Esophagus muscularis mucosa (tissue), 4 donors: Measurements from ENCODE around the gene ANKS1B. TPM values are rescaled to one million over a fixed set of nuclear protein-coding genes. Genes with fewer than 3 reads are reported as not detected.

Experiments
- DNase-seq: peaks from one replicate; pipeline ENCODE4 v3.0.0-alpha.2; 2017; ENCODE audit errors: extremely low spot score
- H3K27ac ChIP-seq, 4 donors: fragments of 200-600 bp; sonication (generic); replicated peaks in 1 of 4; 1 replicate in 3 of 4; 2 replicates in 1 of 4; pipeline ENCODE4 v1.5.1; 2016 to 2019; ENCODE audit warnings: mild to moderate bottlenecking in 1 of 4
- H3K27me3 ChIP-seq, 4 donors: fragments of 200-600 bp; sonication (generic); one replicate each; pipeline versions ENCODE4 v1.5.1 to v1.6.0; 2016 to 2019
- H3K36me3 ChIP-seq, 4 donors: fragments of 200-600 bp; sonication (generic); one replicate each; pipeline ENCODE4 v1.5.1; 2016 to 2019
- H3K4me1 ChIP-seq, 4 donors: fragments of 200-600 bp; sonication (generic); one replicate each; pipeline ENCODE4 v1.5.1; 2016 to 2019
- H3K4me3 ChIP-seq, 4 donors: fragments of 200-600 bp; sonication (generic); 1 replicate in 2 of 4; 2 replicates in 2 of 4; pipeline ENCODE4 v1.5.1; 2016 to 2019; ENCODE audit warnings: mild to moderate bottlenecking in 4 of 4, moderate library complexity in 1 of 4
- H3K9me3 ChIP-seq, 4 donors: fragments of 200-600 bp; sonication (generic); 1 replicate in 3 of 4; 2 replicates in 1 of 4; pipeline ENCODE4 v1.5.1; 2016 to 2019
- CTCF ChIP-seq, 3 experiments: fragments of 200-600 bp in 2 of 3; fragments of 450-650 bp in 1 of 3; sonication (generic) in 2 of 3; IDR thresholded peaks; one replicate each; pipeline ENCODE4 v1.5.1; 2017 to 2019; ENCODE audit warnings: antibody characterized with exemption in 3 of 3, mild to moderate bottlenecking in 2 of 3, moderate library complexity in 1 of 3
- EP300 ChIP-seq: sonication (generic); formaldehyde crosslinking; IDR thresholded peaks from one replicate; pipeline ENCODE4 v1.6.1; 2017; ENCODE audit warnings: antibody characterized with exemption
- POLR2A ChIP-seq: fragments of 450-650 bp; IDR thresholded peaks from one replicate; pipeline ENCODE4 v1.6.1; 2017; ENCODE audit warnings: antibody characterized with exemption, moderate library complexity, mild to moderate bottlenecking, low read depth
- POLR2AphosphoS5 ChIP-seq, 2 donors: sonication (generic); formaldehyde crosslinking; IDR thresholded peaks; one replicate each; pipeline ENCODE4 v1.6.1; 2017; ENCODE audit warnings: antibody characterized with exemption in 2 of 2
- WGBS: methylation state at CpG from one replicate; pipeline ENCODE4 v1.1.5; 2018; 5-methylcytosine and 5-hydroxymethylcytosine counted together
- intact Hi-C: fragments of 100-400 bp; cut with DNase I; formaldehyde crosslinking; loops from one replicate; pipeline ENCODE4 v1.15.1; 2023
- total RNA-seq, 4 donors: library from RNA; depleted of rRNA; stranded (reverse); fragments of >200 nt; gene quantifications; one replicate each; pipeline versions ENCODE4 v1.1.0 to v1.2.1, GENCODE V29; 2016

Gene ANKS1B
- total RNA-seq, 4 donors from 2014 or later = 20.4 to 28.7 (median 21.6) TPM

DNA sequence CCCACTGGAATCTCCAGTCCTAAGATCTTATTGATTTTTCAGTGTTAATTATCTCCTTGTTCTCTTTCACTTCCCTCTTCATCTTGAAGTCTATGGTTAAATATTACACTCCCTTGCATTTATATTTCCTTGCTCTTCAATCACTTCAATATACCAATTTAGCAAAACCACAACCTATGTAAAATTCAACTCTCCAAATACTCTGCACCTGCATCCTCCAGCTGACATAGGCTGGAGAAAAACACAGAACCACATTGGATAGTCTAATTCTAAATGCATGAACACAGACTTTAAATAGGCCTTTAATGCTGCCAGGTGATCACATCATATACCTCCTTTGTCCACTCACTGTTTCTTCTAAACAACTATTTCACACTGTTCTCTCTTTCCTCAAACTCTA lies 591.0 kb downstream of the ANKS1B start:
- H3K4me1 ChIP-seq = peaks cover 0 to 15% (median 0%) of the 10 kb centered on the region in 4 donors
- no peak overlapping the region for H3K4me3 ChIP-seq
- H3K27ac ChIP-seq = no peak overlapping the region
- intact Hi-C loops = no loop called here
- no peak for DNase-seq
- no peaks in the 10 kb centered on the region for H3K27me3 ChIP-seq
- H3K36me3 ChIP-seq = no peaks in the 10 kb centered on the region
- no peaks in the 10 kb centered on the region for H3K9me3 ChIP-seq
- TF ChIP-seq CTCF (IDR thresholded peaks at IDR 0.05) = no peak
- TF ChIP-seq EP300 = no peak
- no peak for TF ChIP-seq POLR2AphosphoS5 (IDR thresholded peaks at IDR 0.05)
- TF ChIP-seq POLR2A = no peak

GRCh38 chr12:99392091-99392850 lies 592.5 kb downstream of the ANKS1B start:
- Histone ChIP-seq H3K27ac (no peak overlapping the region), H3K4me1 (peaks cover 0 to 15% (median 0%) of the 10 kb centered on the region in 4 donors), H3K36me3 (no peaks in the 10 kb centered on the region), H3K9me3 (no peaks in the 10 kb centered on the region), H3K4me3 (no peak overlapping the region), H3K27me3 (no peaks in the 10 kb centered on the region)
- intact Hi-C loops = no loop called here
- DNase-seq = no peak
- WGBS = 75% methylated on average over 6 of the region's 6 CpGs
- TF ChIP-seq EP300 (no peak), POLR2A (no peak), CTCF (IDR thresholded peaks at IDR 0.05) (no peak), POLR2AphosphoS5 (IDR thresholded peaks at IDR 0.05) (no peak)

- Histone ChIP-seq H3K27ac (no peak overlapping the region), H3K4me1 (peaks cover 0 to 1% (median 0%) of the 10 kb centered on the region in 4 donors), H3K9me3 (no peaks in the 10 kb centered on the region), H3K4me3 (no peak overlapping the region), H3K36me3 (no peaks in the 10 kb centered on the region), H3K27me3 (no peaks in the 10 kb centered on the region)
- intact Hi-C loops = no loop called here
- WGBS = 96% methylated on average over 7 of the region's 7 CpGs
- TF ChIP-seq EP300 (no peak), CTCF (IDR thresholded peaks at IDR 0.05) (peak in 1 of 3 experiments; percentile 6), POLR2AphosphoS5 (IDR thresholded peaks at IDR 0.05) (no peak), POLR2A (no peak)
- DNase-seq = no peak
Observed at GRCh38 chr12:99390707-99391106, 594.0 kb downstream of the ANKS1B start.

DNA sequence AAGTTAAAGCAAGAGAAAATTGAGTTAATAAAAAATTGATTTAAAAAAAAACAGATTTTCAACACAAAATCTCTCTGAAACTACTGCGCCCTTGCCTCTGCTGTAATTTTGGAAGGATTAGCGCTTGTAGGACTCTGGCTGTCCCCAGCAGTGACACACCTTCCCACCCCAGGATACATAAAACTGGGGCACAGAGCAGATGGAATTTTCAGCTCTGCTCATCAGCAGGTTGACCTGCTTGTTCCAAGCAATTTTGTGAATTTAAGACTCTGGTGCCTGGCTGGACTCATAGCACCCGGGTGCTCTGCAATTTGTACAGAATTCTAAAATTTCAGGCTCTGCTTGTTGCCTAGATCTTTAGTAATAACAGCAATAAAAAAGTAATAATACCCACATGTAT lies 595.0 kb downstream of the ANKS1B start:
- H3K36me3 ChIP-seq = no peaks in the 10 kb centered on the region
- H3K27me3 ChIP-seq = no peaks in the 10 kb centered on the region
- H3K4me1 ChIP-seq = no peaks in the 10 kb centered on the region
- no peak for DNase-seq
- H3K9me3 ChIP-seq = no peaks in the 10 kb centered on the region
- WGBS = 86% methylated on average over 3 of the region's 3 CpGs
- intact Hi-C loops = no loop called here
- no peak for TF ChIP-seq POLR2A
- TF ChIP-seq POLR2AphosphoS5 (IDR thresholded peaks at IDR 0.05) = no peak
- no peak for TF ChIP-seq EP300
- TF ChIP-seq CTCF (IDR thresholded peaks at IDR 0.05) = no peak
- H3K27ac ChIP-seq = no peak overlapping the region
- no peak overlapping the region for H3K4me3 ChIP-seq
